ENCODE measurements around the gene NAALADL2. TPM values are rescaled to one million over a fixed set of nuclear protein-coding genes. Genes with fewer than 3 reads are reported as not detected.

NAALADL2 gene
- total and polyA plus RNA-seq, 2 donors (not counting 3 experiments of a cell fraction or from before 2014, with no cell fraction given) = 1.1 to 4.0 TPM

GRCh38 chr3:174907628-174908407 lies 48.7 kb downstream of the NAALADL2 start:
- no TSS peak for BruUV-seq (replicated peaks)
- Histone ChIP-seq H3K4me2 (ENCODE audit: insufficient read depth, low read length) (no peak overlapping the region), H3K79me2 (ENCODE audit: control insufficient read depth, insufficient read depth, low read length) (no peaks in the 10 kb centered on the region), H3K27me3 (ENCODE audit: control insufficient read depth in 2 of 2, insufficient read depth in 2 of 2, low read length in 2 of 2) (no peaks in the 10 kb centered on the region), H3K9me1 (replicated peaks; ENCODE audit: control insufficient read depth, extremely low read depth, insufficient read depth, low read length) (no peaks in the 10 kb centered on the region), H3K4me1 (ENCODE audit: control insufficient read depth, extremely low read depth, insufficient read depth, low read length) (no peaks in the 10 kb centered on the region), H3K9me3 (replicated peaks; ENCODE audit: control insufficient read depth, insufficient read depth, low read length) (no peaks in the 10 kb centered on the region), H4K20me1 (replicated peaks; ENCODE audit: control insufficient read depth, extremely low read depth, insufficient read depth, low read length) (no peaks in the 10 kb centered on the region), H3K4me3 (replicated peaks in 1 of 3; ENCODE audit: insufficient read depth in 1 of 3, low read depth in 1 of 3, low read length in 3 of 3) (no peak overlapping the region), H3K27ac (ENCODE audit: insufficient read depth, low read depth, low read length) (no peak overlapping the region), H3K9ac (replicated peaks; ENCODE audit: extremely low read depth, insufficient read depth, low read length) (no peak overlapping the region), H2AFZ (ENCODE audit: low read depth, low read length) (no peak overlapping the region), H3K36me3 (ENCODE audit: control insufficient read depth in 2 of 2, extremely low read depth in 1 of 2, insufficient read depth in 2 of 2, low read length in 2 of 2) (no peaks in the 10 kb centered on the region)
- dilution Hi-C loops (cut with MboI; ENCODE audit: extremely low pct_ligation_motif_present, low sequenced_read_pairs) = no loop called here
- no peak for DNase-seq (ENCODE audit: low read depth, low spot score)
- no peak for FAIRE-seq
- ChIA-PET CTCF (no interaction called here), POLR2A (no interaction called here)
- intact Hi-C loops (cut with micrococcal nuclease) = no loop called here
- TF ChIP-seq EZH2 (IDR thresholded peaks at IDR 0.05; ENCODE audit: borderline replicate concordance, low read depth, low read length, severe bottlenecking) = no peak
- no peak for TF ChIP-seq MAX (IDR thresholded peaks at IDR 0.05; ENCODE audit: insufficient read depth, insufficient read length)
- TF ChIP-seq MYC (IDR thresholded peaks at IDR 0.05; ENCODE audit: low read depth, low read length) = no peak
- no peak for TF ChIP-seq CTCF (IDR thresholded peaks at IDR 0.05; ENCODE audit: extremely low read depth in 1 of 2, insufficient read depth in 1 of 2, low read depth in 1 of 2, low read length in 2 of 2)
- TF ChIP-seq POLR2A (IDR thresholded peaks at IDR 0.05; ENCODE audit: low read depth, low read length) = no peak
- TF ChIP-seq FOS (IDR thresholded peaks at IDR 0.05; ENCODE audit: borderline replicate concordance, insufficient read depth, low read length) = no peak
- TF ChIP-seq GATA2 (IDR thresholded peaks at IDR 0.05; ENCODE audit: insufficient read depth, insufficient read length, low read depth, low read length) = no peak
- no peak for TF ChIP-seq POLR2AphosphoS5 (IDR thresholded peaks at IDR 0.05; ENCODE audit: insufficient read depth, low read depth, low read length)
- TF ChIP-seq JUN (IDR thresholded peaks at IDR 0.05; ENCODE audit: borderline replicate concordance, insufficient read depth, insufficient read length, low read depth) = no peak

Data from endothelial cell of umbilical vein (primary cell).